PC-9 (cell line): Measurements from ENCODE around the gene ARL5B.

Source experiments
- EZH2 ChIP-seq: fragments of 200-600 bp; sonication (generic); IDR thresholded peaks from 2 replicates; pipeline ENCODE4 v1.8.0; 2017; ENCODE audit warnings: antibody characterized with exemption, low read depth
- TF ChIP-seq, protein P1 (sequence below): fragments of 200-600 bp; sonication (generic); conservative IDR thresholded peaks from 2 replicates; pipeline ENCODE4 v1.6.1; 2017; ENCODE audit warnings: mixed run types, antibody characterized with exemption, mild to moderate bottlenecking, moderate library complexity

DNA sequence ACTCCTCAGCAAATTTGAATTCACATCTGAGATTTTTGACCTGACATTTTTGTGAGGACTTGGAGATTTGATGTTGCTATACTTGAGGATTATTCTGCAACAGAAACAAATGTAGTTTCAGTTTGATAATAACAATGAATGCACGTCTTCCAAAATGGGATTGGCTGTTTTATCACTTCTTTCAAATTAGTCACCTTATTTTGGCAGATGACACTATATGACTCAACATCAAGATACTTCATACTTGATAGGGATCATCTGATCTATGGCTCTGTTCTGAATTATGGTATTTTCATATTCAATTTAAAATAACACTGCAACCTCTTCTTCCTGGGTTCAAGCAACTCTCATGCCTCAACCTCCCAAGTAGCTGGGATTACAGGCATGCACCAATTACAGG lies 24.2 kb downstream of the ARL5B start:
- TF ChIP-seq, protein P1, sequence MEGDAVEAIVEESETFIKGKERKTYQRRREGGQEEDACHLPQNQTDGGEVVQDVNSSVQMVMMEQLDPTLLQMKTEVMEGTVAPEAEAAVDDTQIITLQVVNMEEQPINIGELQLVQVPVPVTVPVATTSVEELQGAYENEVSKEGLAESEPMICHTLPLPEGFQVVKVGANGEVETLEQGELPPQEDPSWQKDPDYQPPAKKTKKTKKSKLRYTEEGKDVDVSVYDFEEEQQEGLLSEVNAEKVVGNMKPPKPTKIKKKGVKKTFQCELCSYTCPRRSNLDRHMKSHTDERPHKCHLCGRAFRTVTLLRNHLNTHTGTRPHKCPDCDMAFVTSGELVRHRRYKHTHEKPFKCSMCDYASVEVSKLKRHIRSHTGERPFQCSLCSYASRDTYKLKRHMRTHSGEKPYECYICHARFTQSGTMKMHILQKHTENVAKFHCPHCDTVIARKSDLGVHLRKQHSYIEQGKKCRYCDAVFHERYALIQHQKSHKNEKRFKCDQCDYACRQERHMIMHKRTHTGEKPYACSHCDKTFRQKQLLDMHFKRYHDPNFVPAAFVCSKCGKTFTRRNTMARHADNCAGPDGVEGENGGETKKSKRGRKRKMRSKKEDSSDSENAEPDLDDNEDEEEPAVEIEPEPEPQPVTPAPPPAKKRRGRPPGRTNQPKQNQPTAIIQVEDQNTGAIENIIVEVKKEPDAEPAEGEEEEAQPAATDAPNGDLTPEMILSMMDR = no peak
- TF ChIP-seq EZH2 = no peak
